HCT116 (cell line): ENCODE data around the gene ACOT9. TPM values are rescaled to one million over a fixed set of nuclear protein-coding genes. Genes with fewer than 3 reads are reported as not detected.

Experiments used
- ATAC-seq: fragments of 200-7000 bp; cut with Tn5 transposase; 2 replicates; pipeline ENCODE4 v1.9.1; 2020; ENCODE audit warnings: mild to moderate bottlenecking, moderate library complexity
- BruUV-seq: library from RNA; stranded (reverse); fragments of 400-500 nt; replicated peaks from 2 replicates; lab custom pipeline; 2021; lab: Mats Ljungman, UMichigan
- CTCF ChIA-PET: fragments of 300-600 bp; sonication (Branson Sonifier 250); formaldehyde crosslinking; loops from one replicate; lab custom pipeline; 2021; ENCODE audit warnings: antibody characterized with exemption; lab: Charles Lee
- POLR2A ChIA-PET: fragments of 300-600, 350-600 bp; sonication (Branson Sonifier 250); formaldehyde crosslinking; loops from one replicate; lab custom pipeline; 2021; ENCODE audit warnings: antibody characterized with exemption; lab: Charles Lee
- RAD21 ChIA-PET, 2 experiments: fragments of 300-600 bp; sonication (Branson Sonifier 250); formaldehyde crosslinking; loops; one replicate each; lab custom pipeline; 2023; ENCODE audit warnings: low total read pairs in 2 of 2; ENCODE audit not compliant: uncharacterized antibody in 2 of 2, unreplicated experiment in 2 of 2, low non-redundant PET in 1 of 2; lab: Charles Lee
- DNase-seq: peaks from one replicate; pipeline ENCODE4 v3.0.0-alpha.2; 2010; ENCODE audit warnings: low read depth, low spot score
- H2AFZ ChIP-seq: fragments of 200-600 bp; shearing (Covaris generic), sonication (generic); 2 replicates; pipeline ENCODE4 v1.6.1; 2017; ENCODE audit warnings: low read depth, mixed run types, mixed read lengths, antibody characterized with exemption, low read length; ENCODE audit not compliant: poor library complexity, severe bottlenecking
- H3K27ac ChIP-seq: 2 replicates; pipeline ENCODE4 v1.5.1; 2012; ENCODE audit warnings: low read depth, low read length
- H3K27me3 ChIP-seq: fragments of 200-600 bp; sonication (generic); 2 replicates; pipeline ENCODE4 v1.6.1; 2016; ENCODE audit warnings: mixed run types, low read length, mixed read lengths; ENCODE audit not compliant: insufficient read depth
- H3K36me3 ChIP-seq, 2 experiments: fragments of 200-500 bp in 1 of 2; fragments of 200-600 bp in 1 of 2; sonication (Bioruptor generic) in 1 of 2; sonication (generic) in 1 of 2; 2 replicates each; pipeline versions ENCODE4 v1.5.1 to v1.6.1; 2014 to 2016; ENCODE audit warnings: low read length in 2 of 2, inconsistent platforms in 1 of 2, mixed read lengths in 1 of 2, mixed run types in 1 of 2; ENCODE audit not compliant: insufficient read depth in 2 of 2, control insufficient read depth in 1 of 2
- H3K4me1 ChIP-seq, 2 experiments: fragments of 200-600 bp in 1 of 2; sonication (generic) in 1 of 2; 2 replicates each; pipeline versions ENCODE4 v1.5.1 to v1.6.1; 2012 to 2017; ENCODE audit warnings: low read length in 2 of 2, inconsistent platforms in 1 of 2, mild to moderate bottlenecking in 1 of 2, mixed read lengths in 1 of 2, mixed run types in 1 of 2, moderate library complexity in 1 of 2; ENCODE audit not compliant: insufficient read depth in 2 of 2, control insufficient read depth in 1 of 2
- H3K4me2 ChIP-seq: fragments of 200-600 bp; sonication (generic); 2 replicates; pipeline ENCODE4 v1.6.1; 2017; ENCODE audit warnings: mixed run types, low read length, mixed read lengths
- H3K4me3 ChIP-seq, 2 experiments: fragments of 200-600 bp in 1 of 2; sonication (generic) in 1 of 2; replicated peaks in 1 of 2; 2 replicates each; pipeline ENCODE4 v1.5.1; 2011 to 2016; ENCODE audit warnings: low read length in 2 of 2, control low read depth in 1 of 2, low read depth in 1 of 2, mild to moderate bottlenecking in 1 of 2, mixed read lengths in 1 of 2, mixed run types in 1 of 2
- H3K79me2 ChIP-seq: fragments of 200-600 bp; sonication (generic); 2 replicates; pipeline ENCODE4 v1.6.1; 2017; ENCODE audit warnings: mild to moderate bottlenecking, mixed run types, low read length, moderate library complexity, mixed read lengths; ENCODE audit not compliant: insufficient read depth
- H3K9ac ChIP-seq: fragments of 200-600 bp; sonication (generic); 2 replicates; pipeline ENCODE4 v1.6.1; 2016; ENCODE audit warnings: low read length, mixed read lengths
- H3K9me2 ChIP-seq: fragments of 200-600 bp; sonication (generic), shearing (Covaris generic); 2 replicates; pipeline ENCODE4 v1.6.1; 2017; ENCODE audit warnings: mixed run types, mild to moderate bottlenecking, moderate library complexity; ENCODE audit not compliant: insufficient read depth
- H3K9me3 ChIP-seq, 2 experiments: fragments of 200-500 bp in 1 of 2; fragments of 200-600 bp in 1 of 2; sonication (Bioruptor generic) in 1 of 2; sonication (generic) in 1 of 2; 2 replicates each; pipeline ENCODE4 v1.6.1; 2014 to 2017; ENCODE audit warnings: low read length in 2 of 2, mixed read lengths in 2 of 2, inconsistent platforms in 1 of 2, low read depth in 1 of 2, mild to moderate bottlenecking in 1 of 2, mixed run types in 1 of 2, moderate library complexity in 1 of 2; ENCODE audit not compliant: control insufficient read depth in 1 of 2, insufficient read depth in 1 of 2
- H4K20me1 ChIP-seq: fragments of 200-600 bp; sonication (generic), shearing (Covaris generic); 2 replicates; pipeline ENCODE4 v1.6.1; 2017; ENCODE audit warnings: mixed run types, mild to moderate bottlenecking, moderate library complexity; ENCODE audit not compliant: insufficient read depth
- ATF3 ChIP-seq: IDR thresholded peaks from 2 replicates; pipeline ENCODE4 v1.6.1; 2012
- CEBPB ChIP-seq: IDR thresholded peaks from 2 replicates; pipeline ENCODE4 v1.6.1; 2012; ENCODE audit warnings: low read depth
- CTCF ChIP-seq, 3 experiments: fragments of 200-600 bp in 1 of 3; sonication (generic) in 1 of 3; IDR thresholded peaks in 2 of 3; conservative IDR thresholded peaks in 1 of 3; 2 replicates each; pipeline ENCODE4 v1.5.1; 2012 to 2017; ENCODE audit warnings: low read depth in 2 of 3, low read length in 2 of 3, antibody characterized with exemption in 1 of 3, borderline replicate concordance in 1 of 3, control low read depth in 1 of 3, mild to moderate bottlenecking in 1 of 3, mixed read lengths in 1 of 3, mixed run types in 1 of 3, moderate library complexity in 1 of 3; ENCODE audit not compliant: insufficient read depth in 1 of 3
- EZH2 ChIP-seq: fragments of 200-600 bp; sonication (generic); IDR thresholded peaks from 2 replicates; pipeline ENCODE4 v1.6.1; 2017; ENCODE audit warnings: antibody characterized with exemption, mixed run types
- EZH2phosphoT487 ChIP-seq: fragments of 200-600 bp; IDR thresholded peaks from 2 replicates; pipeline ENCODE4 v1.6.1; 2018; ENCODE audit warnings: antibody characterized with exemption, borderline replicate concordance
- MAX ChIP-seq: IDR thresholded peaks from 2 replicates; pipeline ENCODE4 v1.6.1; 2012
- RAD21 ChIP-seq: IDR thresholded peaks from 2 replicates; pipeline ENCODE4 v1.6.1; 2012; ENCODE audit warnings: low read depth, mild to moderate bottlenecking
- SP1 ChIP-seq: IDR thresholded peaks from 2 replicates; pipeline ENCODE4 v1.6.1; 2012; ENCODE audit warnings: low read depth
- SRF ChIP-seq: IDR thresholded peaks from 2 replicates; pipeline ENCODE4 v1.6.1; 2012; ENCODE audit warnings: low read depth
- TCF7L2 ChIP-seq: IDR thresholded peaks from 2 replicates; pipeline ENCODE4 v1.7.0; 2011; ENCODE audit warnings: borderline replicate concordance, inconsistent platforms; ENCODE audit not compliant: insufficient read depth, insufficient read length; ENCODE audit errors: extremely low read depth
- ZBTB33 ChIP-seq: IDR thresholded peaks from 2 replicates; pipeline ENCODE4 v1.6.1; 2011; ENCODE audit warnings: mild to moderate bottlenecking, low read length, moderate library complexity; ENCODE audit not compliant: insufficient replicate concordance; ENCODE audit errors: extremely low read depth
- ZFX ChIP-seq: fragments of 450-650 bp; IDR thresholded peaks from 2 replicates; pipeline ENCODE4 v1.6.1; 2017
- intact Hi-C: fragments of 100-400 bp; cut with micrococcal nuclease; formaldehyde crosslinking; loops from 2 replicates; pipeline ENCODE4 v1.10.0; 2022
- total RNA-seq: library from RNA; stranded (reverse); gene quantifications from one replicate; pipeline ENCODE4 v1.2.1, GENCODE V29; 2021; ENCODE audit not compliant: unreplicated experiment

The ACOT9 gene
- total RNA-seq, 1 experiment from 2014 or later: 59.7 TPM

- no peaks in the 10 kb centered on the region for H3K79me2 ChIP-seq
- no peaks in the 10 kb centered on the region for H3K27me3 ChIP-seq
- H2AFZ ChIP-seq: no peak overlapping the region
- ATAC-seq: no peak
- no TSS peak for BruUV-seq
- H3K4me1 ChIP-seq: no peaks in the 10 kb centered on the region
- no peaks in the 10 kb centered on the region for H3K9me3 ChIP-seq
- H3K27ac ChIP-seq: no peak overlapping the region
- CTCF ChIA-PET: no interaction called here
- no peak overlapping the region for H3K9ac ChIP-seq
- POLR2A ChIA-PET: no interaction called here
- H3K4me3 ChIP-seq: no peak overlapping the region
- intact Hi-C loops: no loop called here
- DNase-seq: no peak
- H4K20me1 ChIP-seq: no peaks in the 10 kb centered on the region
- H3K9me2 ChIP-seq: no peaks in the 10 kb centered on the region
- RAD21 ChIA-PET: no interaction called here
- H3K36me3 ChIP-seq: no peaks in the 10 kb centered on the region
- no peak overlapping the region for H3K4me2 ChIP-seq
- TF ChIP-seq CEBPB: no peak
- TF ChIP-seq ZBTB33: no peak
- no peak for TF ChIP-seq ATF3
- TF ChIP-seq MAX: no peak
- no peak for TF ChIP-seq RAD21
- TF ChIP-seq EZH2phosphoT487: no peak
- no peak for TF ChIP-seq SP1
- no peak for TF ChIP-seq SRF
- no peak for TF ChIP-seq TCF7L2
- TF ChIP-seq ZFX: no peak
- TF ChIP-seq EZH2: no peak
- TF ChIP-seq CTCF (IDR thresholded peaks at IDR 0.05 in 2 of 3, conservative IDR thresholded peaks at IDR 0.05 in 1 of 3; ENCODE audit: borderline replicate concordance in 1 of 3, insufficient read depth in 1 of 3, low read depth in 2 of 3, low read length in 2 of 3): no peak
Measured at GRCh38 chrX:23656091-23656490, 87.0 kb downstream of the ACOT9 start.

Other genes starting within 250 kb of the ACOT9 start
- 122 TPM for gene PRDX4, start 75.8 kb downstream of the ACOT9 start, total RNA-seq
- 821 TPM for gene SAT1, start 39.9 kb upstream of the ACOT9 start, total RNA-seq
- gene APOO, start 164.7 kb upstream of the ACOT9 start, total RNA-seq: 34.5 TPM
- gene CXorf58, start 164.7 kb upstream of the ACOT9 start, total RNA-seq: not detected